Transverse colon (tissue), 4 donors: ENCODE measurements around the gene TM4SF4.

Experiments
- CTCF ChIP-seq, 5 experiments: fragments of 200-600 bp in 3 of 5; fragments of 450-650 bp in 2 of 5; sonication (generic) in 3 of 5; IDR thresholded peaks; 1 replicate in 2 of 5; 2 replicates in 3 of 5; pipeline ENCODE4 v1.5.1; 2016 to 2017; ENCODE audit warnings: antibody characterized with exemption in 5 of 5, inconsistent platforms in 3 of 5, mild to moderate bottlenecking in 2 of 5, moderate library complexity in 1 of 5
- EP300 ChIP-seq: sonication (generic); formaldehyde crosslinking; IDR thresholded peaks from one replicate; pipeline ENCODE4 v1.6.1; 2017; ENCODE audit warnings: antibody characterized with exemption, low read depth
- POLR2A ChIP-seq: fragments of 450-650 bp; IDR thresholded peaks from one replicate; pipeline ENCODE4 v1.6.1; 2016; ENCODE audit warnings: antibody characterized with exemption, mild to moderate bottlenecking, moderate library complexity
- POLR2AphosphoS5 ChIP-seq, 3 donors: sonication (generic); formaldehyde crosslinking; IDR thresholded peaks; one replicate each; pipeline ENCODE4 v1.6.1; 2016; ENCODE audit warnings: antibody characterized with exemption in 3 of 3

DNA sequence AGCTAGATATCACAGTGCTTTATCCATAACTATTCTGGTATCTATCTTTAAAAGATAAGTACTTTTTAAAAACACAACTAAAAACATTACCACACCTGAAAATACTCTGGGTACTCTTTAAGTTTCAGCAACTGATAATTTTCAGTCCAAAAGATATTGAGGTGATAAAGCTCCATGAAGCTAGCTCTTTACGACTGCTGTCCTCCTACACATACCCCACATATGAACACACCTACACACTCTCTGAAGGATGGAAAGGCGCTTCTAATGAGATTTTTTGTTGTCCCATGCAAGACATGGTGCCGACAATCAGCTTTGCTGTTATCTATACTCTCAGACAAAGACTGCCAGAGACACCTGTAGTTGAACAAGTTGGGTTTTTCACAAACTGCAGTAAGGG lies 19.1 kb upstream of the TM4SF4 start:
- TF ChIP-seq EP300: no peak
- TF ChIP-seq POLR2AphosphoS5 (IDR thresholded peaks at IDR 0.05): no peak
- no peak for TF ChIP-seq CTCF (IDR thresholded peaks at IDR 0.05)
- no peak for TF ChIP-seq POLR2A
